GM12865 (cell line): Measurements from ENCODE around the gene B3GNT7.

Experiments used
- DNase-seq: peaks from one replicate; pipeline ENCODE4 v3.0.0; 2010; ENCODE audit warnings: low read depth
- H3K4me3 ChIP-seq: 2 replicates; pipeline ENCODE4 v1.5.1; 2011; ENCODE audit warnings: mild to moderate bottlenecking, low read depth, low read length, control low read depth
- TF ChIP-seq, protein P1 (sequence below): IDR thresholded peaks from 2 replicates; pipeline ENCODE4 v1.5.1; 2011; ENCODE audit warnings: low read length, control low read depth, low read depth, inconsistent platforms; ENCODE audit not compliant: insufficient read depth; ENCODE audit errors: missing control alignments

The B3GNT7 gene

GRCh38 chr2:231431606-231432005, 36.1 kb downstream of the B3GNT7 start:
- no peak for DNase-seq
- no peak overlapping the region for H3K4me3 ChIP-seq
- TF ChIP-seq, protein P1, sequence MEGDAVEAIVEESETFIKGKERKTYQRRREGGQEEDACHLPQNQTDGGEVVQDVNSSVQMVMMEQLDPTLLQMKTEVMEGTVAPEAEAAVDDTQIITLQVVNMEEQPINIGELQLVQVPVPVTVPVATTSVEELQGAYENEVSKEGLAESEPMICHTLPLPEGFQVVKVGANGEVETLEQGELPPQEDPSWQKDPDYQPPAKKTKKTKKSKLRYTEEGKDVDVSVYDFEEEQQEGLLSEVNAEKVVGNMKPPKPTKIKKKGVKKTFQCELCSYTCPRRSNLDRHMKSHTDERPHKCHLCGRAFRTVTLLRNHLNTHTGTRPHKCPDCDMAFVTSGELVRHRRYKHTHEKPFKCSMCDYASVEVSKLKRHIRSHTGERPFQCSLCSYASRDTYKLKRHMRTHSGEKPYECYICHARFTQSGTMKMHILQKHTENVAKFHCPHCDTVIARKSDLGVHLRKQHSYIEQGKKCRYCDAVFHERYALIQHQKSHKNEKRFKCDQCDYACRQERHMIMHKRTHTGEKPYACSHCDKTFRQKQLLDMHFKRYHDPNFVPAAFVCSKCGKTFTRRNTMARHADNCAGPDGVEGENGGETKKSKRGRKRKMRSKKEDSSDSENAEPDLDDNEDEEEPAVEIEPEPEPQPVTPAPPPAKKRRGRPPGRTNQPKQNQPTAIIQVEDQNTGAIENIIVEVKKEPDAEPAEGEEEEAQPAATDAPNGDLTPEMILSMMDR = no peak

GRCh38 chr2:231433990-231434389, 38.5 kb downstream of the B3GNT7 start:
- TF ChIP-seq, protein P1 = no peak
- H3K4me3 ChIP-seq = no peak overlapping the region
- no peak for DNase-seq

DNA sequence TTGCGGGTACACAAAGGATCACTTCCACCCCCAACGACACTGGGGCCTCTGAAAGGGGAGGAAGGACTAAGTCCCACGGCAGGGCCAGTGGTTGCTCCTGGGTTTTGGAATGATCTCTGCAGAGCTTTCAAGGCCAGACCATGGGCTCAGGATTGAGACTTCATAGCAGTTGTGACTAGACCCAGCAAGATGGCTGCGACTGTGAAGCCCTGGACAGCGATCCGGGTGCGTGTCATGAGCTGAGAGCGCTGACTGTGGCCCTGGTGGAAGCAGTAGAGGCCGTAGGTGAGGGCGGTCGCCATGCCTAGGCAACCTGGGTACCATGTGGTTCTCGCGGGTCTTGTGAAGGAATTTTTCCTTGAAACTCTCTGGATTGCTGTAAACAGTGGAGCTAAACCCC, 41.4 kb downstream of the B3GNT7 start:
- H3K4me3 ChIP-seq = no peak overlapping the region
- no peak for DNase-seq
- TF ChIP-seq, protein P1 = no peak

DNA sequence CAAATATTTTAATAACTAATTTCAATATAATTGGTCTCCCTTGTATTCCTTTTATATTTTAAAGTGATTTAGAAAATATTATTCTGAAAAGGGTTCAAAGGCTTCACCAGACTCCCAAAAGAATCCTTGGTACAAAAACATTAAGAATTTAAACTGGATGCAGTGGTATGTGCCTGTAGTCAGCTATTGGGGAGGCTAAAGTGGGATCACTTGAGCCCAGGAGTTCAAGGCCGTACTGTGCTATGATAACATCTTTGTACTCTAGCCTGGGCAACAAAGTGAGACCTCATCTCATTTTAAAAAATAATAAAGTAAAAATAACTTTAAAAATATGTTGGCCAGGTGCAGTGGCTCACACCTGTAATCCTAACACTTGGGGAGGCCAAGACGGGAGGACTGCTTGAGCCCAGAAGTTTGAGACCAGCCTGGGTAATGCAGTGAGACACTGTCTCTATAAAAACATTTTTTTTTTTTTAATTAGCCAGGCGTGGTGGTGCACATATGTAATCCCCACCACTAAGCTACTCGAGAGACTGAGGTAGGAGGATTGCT, 54.1 kb downstream of the B3GNT7 start:
- DNase-seq = no peak
- H3K4me3 ChIP-seq = no peak overlapping the region
- TF ChIP-seq, protein P1 = no peak

GRCh38 chr2:231450548-231450989, 55.1 kb downstream of the B3GNT7 start:
- TF ChIP-seq, protein P1 = no peak
- no peak for DNase-seq
- H3K4me3 ChIP-seq = no peak overlapping the region
